Measurements from ENCODE around the gene LMX1B. TPM values are rescaled to one million over a fixed set of nuclear protein-coding genes. Genes with fewer than 3 reads are reported as not detected.

Gene LMX1B
- total RNA-seq, 1 experiment from 2014 or later = 12.4 TPM

DNA sequence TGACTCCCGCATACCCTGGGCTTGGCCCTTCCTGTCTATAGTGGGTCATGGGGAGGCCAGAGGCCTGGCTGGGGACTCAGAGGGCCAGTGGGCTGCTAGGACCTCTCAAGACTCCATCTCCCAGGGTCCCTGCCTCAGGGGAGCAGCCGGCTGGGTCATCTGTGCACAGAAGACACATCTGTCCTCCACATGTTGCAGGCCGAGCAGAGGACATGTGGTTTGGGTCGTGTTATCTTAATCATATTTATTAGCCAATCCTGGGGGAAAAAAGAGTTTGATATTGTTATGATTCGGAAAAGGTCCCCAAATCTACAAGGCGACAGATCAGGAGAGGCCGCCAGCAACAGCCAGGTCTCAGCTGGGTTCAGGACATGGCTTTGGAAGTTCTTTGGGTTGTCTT is 14.4 kb downstream of the LMX1B start:
- H3K4me1 Mint-ChIP-seq = peaks cover 40% of the 10 kb centered on the region
- TF ChIP-seq TP53 (CRISPR knock-in tag; IDR thresholded peaks at IDR 0.05) (no peak), ZNF512 (CRISPR knock-in tag; IDR thresholded peaks at IDR 0.05; ENCODE audit: borderline replicate concordance) (no peak), AR (CRISPR knock-in tag; IDR thresholded peaks at IDR 0.05) (no peak), AFF4 (CRISPR knock-in tag; IDR thresholded peaks at IDR 0.05; ENCODE audit: borderline replicate concordance) (no peak), IRF2 (CRISPR knock-in tag; IDR thresholded peaks at IDR 0.05; ENCODE audit: borderline replicate concordance, low read depth) (no peak), GTF2I (CRISPR knock-in tag; conservative IDR thresholded peaks at IDR 0.05) (no peak), CREM (CRISPR knock-in tag; IDR thresholded peaks at IDR 0.05) (no peak), GABPB1 (CRISPR knock-in tag; IDR thresholded peaks at IDR 0.05) (no peak), ZNF219 (CRISPR knock-in tag; IDR thresholded peaks at IDR 0.05; ENCODE audit: borderline replicate concordance) (no peak), ELF4 (CRISPR knock-in tag; IDR thresholded peaks at IDR 0.05; ENCODE audit: low read depth) (no peak)
- TF ChIP-seq, protein P1, sequence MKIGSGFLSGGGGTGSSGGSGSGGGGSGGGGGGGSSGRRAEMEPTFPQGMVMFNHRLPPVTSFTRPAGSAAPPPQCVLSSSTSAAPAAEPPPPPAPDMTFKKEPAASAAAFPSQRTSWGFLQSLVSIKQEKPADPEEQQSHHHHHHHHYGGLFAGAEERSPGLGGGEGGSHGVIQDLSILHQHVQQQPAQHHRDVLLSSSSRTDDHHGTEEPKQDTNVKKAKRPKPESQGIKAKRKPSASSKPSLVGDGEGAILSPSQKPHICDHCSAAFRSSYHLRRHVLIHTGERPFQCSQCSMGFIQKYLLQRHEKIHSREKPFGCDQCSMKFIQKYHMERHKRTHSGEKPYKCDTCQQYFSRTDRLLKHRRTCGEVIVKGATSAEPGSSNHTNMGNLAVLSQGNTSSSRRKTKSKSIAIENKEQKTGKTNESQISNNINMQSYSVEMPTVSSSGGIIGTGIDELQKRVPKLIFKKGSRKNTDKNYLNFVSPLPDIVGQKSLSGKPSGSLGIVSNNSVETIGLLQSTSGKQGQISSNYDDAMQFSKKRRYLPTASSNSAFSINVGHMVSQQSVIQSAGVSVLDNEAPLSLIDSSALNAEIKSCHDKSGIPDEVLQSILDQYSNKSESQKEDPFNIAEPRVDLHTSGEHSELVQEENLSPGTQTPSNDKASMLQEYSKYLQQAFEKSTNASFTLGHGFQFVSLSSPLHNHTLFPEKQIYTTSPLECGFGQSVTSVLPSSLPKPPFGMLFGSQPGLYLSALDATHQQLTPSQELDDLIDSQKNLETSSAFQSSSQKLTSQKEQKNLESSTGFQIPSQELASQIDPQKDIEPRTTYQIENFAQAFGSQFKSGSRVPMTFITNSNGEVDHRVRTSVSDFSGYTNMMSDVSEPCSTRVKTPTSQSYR (CRISPR knock-in tag; IDR thresholded peaks at IDR 0.05) = no peak
- TF ChIP-seq, protein P2, sequence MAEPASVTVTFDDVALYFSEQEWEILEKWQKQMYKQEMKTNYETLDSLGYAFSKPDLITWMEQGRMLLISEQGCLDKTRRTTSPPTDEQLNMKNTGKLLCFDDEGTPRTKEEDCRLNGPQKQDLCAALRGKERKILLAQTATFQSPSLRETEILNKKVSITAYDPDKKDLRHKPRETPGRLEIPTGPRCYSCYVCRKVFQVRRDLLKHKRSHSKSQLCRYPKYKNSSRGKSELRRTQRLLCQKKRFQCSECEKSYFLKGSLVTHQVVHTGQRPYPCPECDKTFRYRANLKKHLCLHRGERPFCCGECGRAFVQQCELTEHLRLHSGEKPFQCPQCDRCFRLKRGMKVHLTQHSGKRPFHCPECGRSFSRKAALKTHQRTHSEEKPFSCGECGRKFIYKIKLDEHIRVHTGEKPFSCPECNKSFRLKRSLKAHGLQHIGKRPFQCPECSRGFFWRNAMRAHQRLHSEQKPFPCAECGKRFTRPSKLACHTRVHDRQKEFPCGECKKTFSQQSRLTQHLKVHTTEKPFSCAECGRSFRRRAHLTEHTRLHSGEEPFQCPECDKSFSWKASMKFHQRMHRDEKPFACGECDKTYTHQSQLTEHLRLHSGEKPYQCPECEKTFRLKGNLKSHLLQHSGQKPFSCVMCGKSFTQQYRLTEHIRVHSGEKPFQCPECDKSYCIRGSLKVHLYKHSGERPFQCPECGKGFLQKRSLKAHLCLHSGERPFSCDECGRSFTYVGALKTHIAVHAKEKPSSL (CRISPR knock-in tag; conservative IDR thresholded peaks at IDR 0.05) = no peak
- TF ChIP-seq, protein P3, sequence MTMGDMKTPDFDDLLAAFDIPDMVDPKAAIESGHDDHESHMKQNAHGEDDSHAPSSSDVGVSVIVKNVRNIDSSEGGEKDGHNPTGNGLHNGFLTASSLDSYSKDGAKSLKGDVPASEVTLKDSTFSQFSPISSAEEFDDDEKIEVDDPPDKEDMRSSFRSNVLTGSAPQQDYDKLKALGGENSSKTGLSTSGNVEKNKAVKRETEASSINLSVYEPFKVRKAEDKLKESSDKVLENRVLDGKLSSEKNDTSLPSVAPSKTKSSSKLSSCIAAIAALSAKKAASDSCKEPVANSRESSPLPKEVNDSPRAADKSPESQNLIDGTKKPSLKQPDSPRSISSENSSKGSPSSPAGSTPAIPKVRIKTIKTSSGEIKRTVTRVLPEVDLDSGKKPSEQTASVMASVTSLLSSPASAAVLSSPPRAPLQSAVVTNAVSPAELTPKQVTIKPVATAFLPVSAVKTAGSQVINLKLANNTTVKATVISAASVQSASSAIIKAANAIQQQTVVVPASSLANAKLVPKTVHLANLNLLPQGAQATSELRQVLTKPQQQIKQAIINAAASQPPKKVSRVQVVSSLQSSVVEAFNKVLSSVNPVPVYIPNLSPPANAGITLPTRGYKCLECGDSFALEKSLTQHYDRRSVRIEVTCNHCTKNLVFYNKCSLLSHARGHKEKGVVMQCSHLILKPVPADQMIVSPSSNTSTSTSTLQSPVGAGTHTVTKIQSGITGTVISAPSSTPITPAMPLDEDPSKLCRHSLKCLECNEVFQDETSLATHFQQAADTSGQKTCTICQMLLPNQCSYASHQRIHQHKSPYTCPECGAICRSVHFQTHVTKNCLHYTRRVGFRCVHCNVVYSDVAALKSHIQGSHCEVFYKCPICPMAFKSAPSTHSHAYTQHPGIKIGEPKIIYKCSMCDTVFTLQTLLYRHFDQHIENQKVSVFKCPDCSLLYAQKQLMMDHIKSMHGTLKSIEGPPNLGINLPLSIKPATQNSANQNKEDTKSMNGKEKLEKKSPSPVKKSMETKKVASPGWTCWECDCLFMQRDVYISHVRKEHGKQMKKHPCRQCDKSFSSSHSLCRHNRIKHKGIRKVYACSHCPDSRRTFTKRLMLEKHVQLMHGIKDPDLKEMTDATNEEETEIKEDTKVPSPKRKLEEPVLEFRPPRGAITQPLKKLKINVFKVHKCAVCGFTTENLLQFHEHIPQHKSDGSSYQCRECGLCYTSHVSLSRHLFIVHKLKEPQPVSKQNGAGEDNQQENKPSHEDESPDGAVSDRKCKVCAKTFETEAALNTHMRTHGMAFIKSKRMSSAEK (CRISPR knock-in tag; IDR thresholded peaks at IDR 0.05; ENCODE audit: borderline replicate concordance) = no peak
- H3K4me3 Mint-ChIP-seq = no peak overlapping the region
- ChIA-PET POLR2A (interaction anchor here (0.6 to 0.7 kb wide), 2 partner anchors 11 to 37 kb away, joined by 4 read pairs; no protein-coding TSS in a partner anchor), CTCF (interaction anchor here (1.2 to 2.4 kb wide), 5 partner anchors 11 to 126 kb away, joined by 3 to 17 read pairs (median 3); no protein-coding TSS in a partner anchor)
- ATAC-seq = no peak
- no peak for DNase-seq (ENCODE audit: low spot score)
- H3K9me3 Mint-ChIP-seq = no peaks in the 10 kb centered on the region
- H3K27ac Mint-ChIP-seq = no peak overlapping the region
- no peaks in the 10 kb centered on the region for H3K36me3 Mint-ChIP-seq
- peaks cover 98% of the 10 kb centered on the region for H3K27me3 Mint-ChIP-seq (ENCODE audit: low read depth)

All from WTC11 (cell line).